ENCODE results near the gene B3GAT1.

GRCh38 chr11:134437821-134438220 lies 25.8 kb upstream of the B3GAT1 start:
- TF ChIP-seq, protein P1, sequence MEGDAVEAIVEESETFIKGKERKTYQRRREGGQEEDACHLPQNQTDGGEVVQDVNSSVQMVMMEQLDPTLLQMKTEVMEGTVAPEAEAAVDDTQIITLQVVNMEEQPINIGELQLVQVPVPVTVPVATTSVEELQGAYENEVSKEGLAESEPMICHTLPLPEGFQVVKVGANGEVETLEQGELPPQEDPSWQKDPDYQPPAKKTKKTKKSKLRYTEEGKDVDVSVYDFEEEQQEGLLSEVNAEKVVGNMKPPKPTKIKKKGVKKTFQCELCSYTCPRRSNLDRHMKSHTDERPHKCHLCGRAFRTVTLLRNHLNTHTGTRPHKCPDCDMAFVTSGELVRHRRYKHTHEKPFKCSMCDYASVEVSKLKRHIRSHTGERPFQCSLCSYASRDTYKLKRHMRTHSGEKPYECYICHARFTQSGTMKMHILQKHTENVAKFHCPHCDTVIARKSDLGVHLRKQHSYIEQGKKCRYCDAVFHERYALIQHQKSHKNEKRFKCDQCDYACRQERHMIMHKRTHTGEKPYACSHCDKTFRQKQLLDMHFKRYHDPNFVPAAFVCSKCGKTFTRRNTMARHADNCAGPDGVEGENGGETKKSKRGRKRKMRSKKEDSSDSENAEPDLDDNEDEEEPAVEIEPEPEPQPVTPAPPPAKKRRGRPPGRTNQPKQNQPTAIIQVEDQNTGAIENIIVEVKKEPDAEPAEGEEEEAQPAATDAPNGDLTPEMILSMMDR (IDR thresholded peaks at IDR 0.05), result no peak
- no peak for TF ChIP-seq POLR2A (IDR thresholded peaks at IDR 0.05)

Data from lower leg skin (tissue), 3 donors.